IMR-90 (cell line): ENCODE measurements around the gene TRIM13. TPM values are rescaled to one million over a fixed set of nuclear protein-coding genes. Genes with fewer than 3 reads are reported as not detected.

ENCODE experiments used
- ATAC-seq: fragments of 200-7000 bp; cut with Tn5 transposase; 2 replicates; pipeline ENCODE4 v1.9.1; 2020; ENCODE audit warnings: low read depth, mild to moderate bottlenecking, moderate library complexity
- BruUV-seq: library from RNA; stranded (reverse); fragments of 400-500 nt; replicated peaks from 2 replicates; lab custom pipeline; 2021; lab: Mats Ljungman, UMichigan
- CTCF ChIA-PET: fragments of 300-600 bp; formaldehyde crosslinking; extraction: SDS; loops from one replicate; lab custom pipeline; 2021; ENCODE audit warnings: antibody characterized with exemption; lab: Yijun Ruan, JAX
- POLR2A ChIA-PET: fragments of 300-600 bp; sonication (Branson Sonifier 250); formaldehyde crosslinking; loops from one replicate; lab custom pipeline; 2022; ENCODE audit warnings: antibody characterized with exemption; ENCODE audit not compliant: unreplicated experiment; lab: Charles Lee
- DNase-seq: peaks from one replicate; pipeline ENCODE4 v3.0.0; 2013
- H2AFZ ChIP-seq: replicated peaks from 2 replicates; pipeline ENCODE3; 2013; ENCODE audit warnings: low read length, mild to moderate bottlenecking; ENCODE audit not compliant: poor library complexity
- H2AK5ac ChIP-seq: 2 replicates; pipeline ENCODE4 v1.6.1; 2013; ENCODE audit warnings: low read depth, low read length, inconsistent platforms
- H2AK9ac ChIP-seq: replicated peaks from 2 replicates; pipeline ENCODE3; 2013; ENCODE audit warnings: mild to moderate bottlenecking, low read depth, low read length, moderate library complexity; ENCODE audit not compliant: poor library complexity
- H2BK120ac ChIP-seq: 2 replicates; pipeline ENCODE4 v1.6.1; 2013; ENCODE audit warnings: low read depth, low read length, inconsistent platforms
- H2BK15ac ChIP-seq: 3 replicates; pipeline ENCODE4 v1.6.1; 2013; ENCODE audit warnings: low read depth, low read length, inconsistent platforms
- H2BK20ac ChIP-seq: 2 replicates; pipeline ENCODE4 v1.6.1; 2013; ENCODE audit warnings: low read depth, mild to moderate bottlenecking, inconsistent platforms, low read length, moderate library complexity
- H2BK5ac ChIP-seq: 2 replicates; pipeline ENCODE4 v1.6.1; 2013; ENCODE audit warnings: mild to moderate bottlenecking, low read depth, low read length, inconsistent platforms; ENCODE audit not compliant: poor library complexity, severe bottlenecking
- H3K14ac ChIP-seq: replicated peaks from 2 replicates; pipeline ENCODE4 v1.6.1; 2013; ENCODE audit warnings: low read depth, low read length, inconsistent platforms
- H3K18ac ChIP-seq: 2 replicates; pipeline ENCODE4 v1.6.1; 2013; ENCODE audit warnings: low read depth, low read length, control low read depth
- H3K23ac ChIP-seq: 2 replicates; pipeline ENCODE4 v1.6.1; 2013; ENCODE audit warnings: low read depth, low read length, inconsistent platforms
- H3K27ac ChIP-seq: 2 replicates; pipeline ENCODE4 v1.5.1; 2013; ENCODE audit warnings: mild to moderate bottlenecking, control low read depth, low read length; ENCODE audit not compliant: insufficient read depth
- H3K27me3 ChIP-seq: 2 replicates; pipeline ENCODE4 v1.6.1; 2013; ENCODE audit warnings: low read length; ENCODE audit not compliant: control insufficient read depth, insufficient read depth
- H3K36me3 ChIP-seq: 2 replicates; pipeline ENCODE4 v1.6.1; 2013; ENCODE audit warnings: low read length, mixed read lengths; ENCODE audit not compliant: control insufficient read depth, insufficient read depth
- H3K4ac ChIP-seq: 2 replicates; pipeline ENCODE4 v1.6.1; 2013; ENCODE audit warnings: low read depth, low read length, inconsistent platforms
- H3K4me1 ChIP-seq: 2 replicates; pipeline ENCODE4 v1.6.1; 2013; ENCODE audit warnings: low read length, mixed read lengths; ENCODE audit not compliant: control insufficient read depth, insufficient read depth
- H3K4me2 ChIP-seq: 2 replicates; pipeline ENCODE4 v1.6.1; 2013; ENCODE audit warnings: low read depth, mild to moderate bottlenecking, control low read depth, low read length, moderate library complexity
- H3K4me3 ChIP-seq: 2 replicates; pipeline ENCODE4 v1.5.1; 2013; ENCODE audit warnings: low read depth, mild to moderate bottlenecking, control low read depth, low read length, moderate library complexity; ENCODE audit not compliant: insufficient read depth
- H3K56ac ChIP-seq: 2 replicates; pipeline ENCODE4 v1.6.1; 2013; ENCODE audit warnings: low read length, inconsistent platforms; ENCODE audit not compliant: insufficient read depth; ENCODE audit errors: extremely low read depth
- H3K79me1 ChIP-seq, 2 experiments: 2 replicates each; pipeline ENCODE4 v1.6.1; 2013; ENCODE audit warnings: low read length in 2 of 2, inconsistent platforms in 1 of 2, low read depth in 1 of 2
- H3K9ac ChIP-seq: 2 replicates; pipeline ENCODE4 v1.6.1; 2013; ENCODE audit warnings: low read depth, low read length, control low read depth
- H3K9me1 ChIP-seq: 2 replicates; pipeline ENCODE4 v1.6.1; 2013; ENCODE audit warnings: low read length, inconsistent platforms; ENCODE audit not compliant: insufficient read depth
- H3K9me3 ChIP-seq: 2 replicates; pipeline ENCODE4 v1.6.1; 2013; ENCODE audit warnings: low read length; ENCODE audit not compliant: control insufficient read depth, insufficient read depth
- H4K20me1 ChIP-seq: 2 replicates; pipeline ENCODE4 v1.6.1; 2013; ENCODE audit warnings: low read length, inconsistent platforms; ENCODE audit not compliant: insufficient read depth
- H4K5ac ChIP-seq: 2 replicates; pipeline ENCODE4 v1.6.1; 2013; ENCODE audit warnings: mild to moderate bottlenecking, low read depth, low read length, control low read depth
- H4K8ac ChIP-seq, 2 experiments: 2 replicates each; pipeline ENCODE4 v1.6.1; 2013; ENCODE audit warnings: low read depth in 2 of 2, low read length in 2 of 2, control low read depth in 1 of 2, inconsistent platforms in 1 of 2
- H4K91ac ChIP-seq: 2 replicates; pipeline ENCODE4 v1.6.1; 2013; ENCODE audit warnings: low read depth, low read length, inconsistent platforms; ENCODE audit not compliant: insufficient read depth
- BHLHE40 ChIP-seq: fragments of 150-350 bp; IDR thresholded peaks from 2 replicates; pipeline ENCODE4 v1.6.1; 2016; ENCODE audit warnings: mild to moderate bottlenecking, low read depth, low read length
- CEBPB ChIP-seq: IDR thresholded peaks from 2 replicates; pipeline ENCODE4 v1.6.1; 2012; ENCODE audit warnings: low read depth, low read length, improper control_type of control experiment
- CHD1 ChIP-seq: IDR thresholded peaks from 2 replicates; pipeline ENCODE4 v1.6.1; 2012; ENCODE audit warnings: low read depth, low read length, improper control_type of control experiment
- CTCF ChIP-seq: conservative IDR thresholded peaks from 2 replicates; pipeline ENCODE4 v1.5.1; 2012; ENCODE audit warnings: mild to moderate bottlenecking, low read depth, low read length, improper control_type of control experiment
- ELK1 ChIP-seq: fragments of 150-350 bp; IDR thresholded peaks from 2 replicates; pipeline ENCODE4 v1.6.1; 2016; ENCODE audit warnings: low read depth, mild to moderate bottlenecking, low read length, moderate library complexity, borderline replicate concordance
- FOS ChIP-seq: fragments of 150-350 bp; IDR thresholded peaks from 2 replicates; pipeline ENCODE4 v1.6.1; 2016; ENCODE audit warnings: low read depth, low read length
- MAFK ChIP-seq: IDR thresholded peaks from 2 replicates; pipeline ENCODE4 v1.6.1; 2012; ENCODE audit warnings: low read depth, low read length, improper control_type of control experiment
- MAZ ChIP-seq: IDR thresholded peaks from 2 replicates; pipeline ENCODE4 v1.6.1; 2012; ENCODE audit warnings: low read depth, mild to moderate bottlenecking, low read length, improper control_type of control experiment, moderate library complexity, borderline replicate concordance
- MXI1 ChIP-seq: IDR thresholded peaks from 2 replicates; pipeline ENCODE4 v1.6.1; 2012; ENCODE audit warnings: low read depth, mild to moderate bottlenecking, low read length, moderate library complexity, borderline replicate concordance
- NFE2L2 ChIP-seq: fragments of 150-350 bp; IDR thresholded peaks from 2 replicates; pipeline ENCODE4 v1.6.1; 2016; ENCODE audit warnings: low read depth, mild to moderate bottlenecking, low read length
- POLR2A ChIP-seq: IDR thresholded peaks from 2 replicates; pipeline ENCODE4 v1.6.1; 2012; ENCODE audit warnings: mild to moderate bottlenecking, low read depth, low read length
- RAD21 ChIP-seq: IDR thresholded peaks from 2 replicates; pipeline ENCODE4 v1.6.1; 2012; ENCODE audit warnings: low read length, improper control_type of control experiment
- RCOR1 ChIP-seq: IDR thresholded peaks from 2 replicates; pipeline ENCODE4 v1.6.1; 2012; ENCODE audit warnings: mild to moderate bottlenecking, low read length, improper control_type of control experiment; ENCODE audit not compliant: insufficient replicate concordance
- RFX5 ChIP-seq: IDR thresholded peaks from 2 replicates; pipeline ENCODE4 v1.8.0; 2012; ENCODE audit warnings: low read depth, mild to moderate bottlenecking, low read length, moderate library complexity
- SMC3 ChIP-seq: fragments of 150-350 bp; IDR thresholded peaks from 2 replicates; pipeline ENCODE4 v1.6.1; 2016; ENCODE audit warnings: low read depth, mild to moderate bottlenecking, antibody characterized with exemption, low read length, moderate library complexity
- USF2 ChIP-seq: fragments of 150-350 bp; IDR thresholded peaks from 2 replicates; pipeline ENCODE4 v1.6.1; 2017; ENCODE audit warnings: mild to moderate bottlenecking, antibody characterized with exemption, low read length, low read depth
- WGBS, 2 experiments: methylation state at CpG; one replicate each; pipeline versions ENCODE4 v1.1.5 to v1.1.7; 2013; ENCODE audit warnings: missing lambda C conversion rate in 2 of 2; ENCODE audit not compliant: insufficient read length in 1 of 2; ENCODE audit errors: extremely low coverage in 2 of 2; 5-methylcytosine and 5-hydroxymethylcytosine counted together
- dilution Hi-C: fragments of 300-500 bp; cut with HindIII; formaldehyde crosslinking; loops from one replicate; pipeline ENCODE4 v1.14.3; 2018; ENCODE audit warnings: low sequenced_read_pairs; ENCODE audit not compliant: unreplicated experiment
- in situ Hi-C: fragments of 300-500 bp; cut with MboI; formaldehyde crosslinking; loops from 3 replicates; pipeline ENCODE4 v1.14.3; 2019; ENCODE audit warnings: low sequenced_read_pairs, inconsistent platforms, mixed read lengths
- intact Hi-C: fragments of 100-400 bp; cut with micrococcal nuclease; formaldehyde crosslinking; loops from 2 replicates; pipeline ENCODE4 v1.10.0; 2022
- polyA plus RNA-seq, 3 experiments: library from polyadenylated mRNA; depleted of rRNA; stranded (reverse); fragments of >200 nt; gene quantifications; 2 replicates each; pipeline ENCODE4 v1.2.3, GENCODE V29; 2012; ENCODE audit warnings: low replicate concordance in 1 of 3
- total RNA-seq: library from RNA; depleted of rRNA; stranded (reverse); fragments of >200 nt; gene quantifications from 2 replicates; pipeline ENCODE4 v1.2.3, GENCODE V29; 2012

Gene TRIM13
- total and polyA plus RNA-seq, 2 of the 4 experiments (the other 2 are of a cell fraction): 12.0 to 20.1 TPM

GRCh38 chr13:49951754-49952535, 44.9 kb upstream of the TRIM13 start:
- TF ChIP-seq CTCF (no peak), MXI1 (no peak), USF2 (no peak), ELK1 (no peak), RAD21 (no peak), SMC3 (no peak), RCOR1 (no peak), RFX5 (no peak), CEBPB (no peak), MAZ (no peak), FOS (no peak), BHLHE40 (no peak), NFE2L2 (no peak), MAFK (no peak), POLR2A (no peak), CHD1 (no peak)
- H2BK15ac ChIP-seq: no peak overlapping the region
- H4K20me1 ChIP-seq: no peaks in the 10 kb centered on the region
- WGBS, 2 experiments: no CpG with 5 or more reads among the region's 7 CpGs
- no peak overlapping the region for H3K14ac ChIP-seq
- no peak overlapping the region for H3K18ac ChIP-seq
- H2BK20ac ChIP-seq: no peak overlapping the region
- DNase-seq (no peak), ATAC-seq (no peak)
- no peak overlapping the region for H4K8ac ChIP-seq
- dilution Hi-C loops (no loop called here), intact Hi-C loops (no loop called here), in situ Hi-C loops (no loop called here)
- H3K56ac ChIP-seq: no peak overlapping the region
- H4K91ac ChIP-seq: no peak overlapping the region
- H4K5ac ChIP-seq: no peak overlapping the region
- H3K27me3 ChIP-seq: no peaks in the 10 kb centered on the region
- H2BK120ac ChIP-seq: no peak overlapping the region
- no TSS peak for BruUV-seq
- H3K27ac ChIP-seq: no peak overlapping the region
- H3K4me2 ChIP-seq: no peak overlapping the region
- no peak overlapping the region for H3K23ac ChIP-seq
- H2AK5ac ChIP-seq: no peak overlapping the region
- H3K4ac ChIP-seq: no peak overlapping the region
- no peak overlapping the region for H3K4me3 ChIP-seq
- POLR2A ChIA-PET: no interaction called here
- H3K9me1 ChIP-seq: no peaks in the 10 kb centered on the region
- no peak overlapping the region for H2AK9ac ChIP-seq
- H3K4me1 ChIP-seq: peaks cover 6% of the 10 kb centered on the region; the same call in 1 of the 2 replicates
- no peaks in the 10 kb centered on the region for H3K36me3 ChIP-seq
- H3K9me3 ChIP-seq: no peaks in the 10 kb centered on the region
- H2BK5ac ChIP-seq: no peak overlapping the region
- no peak overlapping the region for H3K9ac ChIP-seq
- CTCF ChIA-PET: no interaction called here
- no peaks in the 10 kb centered on the region for H3K79me1 ChIP-seq
- H2AFZ ChIP-seq: no peak overlapping the region
